ENCODE data around the gene PSMG4. TPM values are rescaled to one million over a fixed set of nuclear protein-coding genes. Genes with fewer than 3 reads are reported as not detected.

Gene PSMG4
- polyA plus RNA-seq, 3 donors: 20.6 to 37.3 (median 34.0) TPM

GRCh38 chr6:3266170-3266569 lies 7.4 kb downstream of the PSMG4 start:
- no peak overlapping the region for H3K27ac ChIP-seq (ENCODE audit: low read depth, low read length)
- WGBS, 3 donors: 52 to 59% (median 57%) methylated on average over 9 of the region's 9 CpGs

- WGBS, 3 donors: 60 to 90% (median 79%) methylated on average over 5 of the region's 5 CpGs
- H3K27ac ChIP-seq (ENCODE audit: low read depth, low read length): no peak overlapping the region
These were observed 8.4 kb downstream of the PSMG4 start for GRCh38 chr6:3267162-3267561.

- H3K27ac ChIP-seq (ENCODE audit: low read depth, low read length): no peak overlapping the region
- 75 to 84% (median 83%) methylated on average over 11 of the region's 11 CpGs for WGBS, 3 donors
These were observed 9.9 kb downstream of the PSMG4 start for GRCh38 chr6:3268680-3269079.

GRCh38 chr6:3269281-3269975 lies 10.7 kb downstream of the PSMG4 start:
- 79 to 84% (median 81%) methylated on average over 27 of the region's 27 CpGs for WGBS, 3 donors
- H3K27ac ChIP-seq (ENCODE audit: low read depth, low read length): no peak overlapping the region

- 68 to 81% (median 80%) methylated on average over 15 of the region's 15 CpGs for WGBS, 3 donors
- H3K27ac ChIP-seq (ENCODE audit: low read depth, low read length): no peak overlapping the region
These were observed 11.5 kb downstream of the PSMG4 start for GRCh38 chr6:3270258-3270657.

- no peak overlapping the region for H3K27ac ChIP-seq (ENCODE audit: low read depth, low read length)
- WGBS, 3 donors: 88 to 91% (median 90%) methylated on average over 12 to 13 of the region's 13 CpGs
These were observed 13.0 kb downstream of the PSMG4 start for GRCh38 chr6:3271756-3272155.

- H3K27ac ChIP-seq (ENCODE audit: low read depth, low read length): no peak overlapping the region
- 90 to 94% (median 93%) methylated on average over 27 to 32 of the region's 32 CpGs for WGBS, 3 donors
These were observed 14.3 kb downstream of the PSMG4 start for GRCh38 chr6:3272911-3273547.

GRCh38 chr6:3273707-3274521 lies 15.2 kb downstream of the PSMG4 start:
- 74 to 85% (median 81%) methylated on average over 9 of the region's 9 CpGs for WGBS, 3 donors
- no peak overlapping the region for H3K27ac ChIP-seq (ENCODE audit: low read depth, low read length)

- H3K27ac ChIP-seq (ENCODE audit: low read depth, low read length): no peak overlapping the region
- WGBS, 3 donors: 83 to 86% (median 85%) methylated on average over 20 of the region's 20 CpGs
These were observed 17.7 kb downstream of the PSMG4 start for GRCh38 chr6:3276174-3277167.

- H3K27ac ChIP-seq (ENCODE audit: low read depth, low read length): no peak overlapping the region
- whole genome bisulfite sequencing, 3 donors: 81 to 83% (median 82%) methylated on average over 12 of the region's 12 CpGs
These were observed 18.5 kb downstream of the PSMG4 start for GRCh38 chr6:3277251-3277650.

- WGBS, 3 donors: 72 to 82% (median 81%) methylated on average over 9 of the region's 9 CpGs
- H3K27ac ChIP-seq (ENCODE audit: low read depth, low read length): no peak overlapping the region
These were observed 19.2 kb downstream of the PSMG4 start for GRCh38 chr6:3277851-3278416.

- WGBS, 3 donors: 79 to 82% (median 80%) methylated on average over 4 of the region's 4 CpGs
- H3K27ac ChIP-seq (ENCODE audit: low read depth, low read length): no peak overlapping the region
These were observed 19.9 kb downstream of the PSMG4 start for GRCh38 chr6:3278691-3279090.

GRCh38 chr6:3280091-3280490 lies 21.3 kb downstream of the PSMG4 start:
- 70 to 84% (median 82%) methylated on average over 14 of the region's 14 CpGs for WGBS, 3 donors
- no peak overlapping the region for H3K27ac ChIP-seq (ENCODE audit: low read depth, low read length)

GRCh38 chr6:3280866-3281465 lies 22.2 kb downstream of the PSMG4 start:
- no peak overlapping the region for H3K27ac ChIP-seq (ENCODE audit: low read depth, low read length)
- 86 to 91% (median 87%) methylated on average over 14 of the region's 14 CpGs for whole genome bisulfite sequencing, 3 donors

GRCh38 chr6:3281631-3282475 lies 23.1 kb downstream of the PSMG4 start:
- WGBS, 3 donors: 40 to 59% (median 46%) methylated on average over 13 of the region's 13 CpGs

GRCh38 chr6:3282476-3283236 lies 23.9 kb downstream of the PSMG4 start:
- H3K27ac ChIP-seq (ENCODE audit: low read depth, low read length): peak overlapping the region; percentile 2
- WGBS, 3 donors: 86 to 91% (median 87%) methylated on average over 20 of the region's 20 CpGs

More at GRCh38 chr6:3281631-3282475, 23.1 kb downstream of the PSMG4 start:
- H3K27ac ChIP-seq (ENCODE audit: low read depth, low read length): peak overlapping the region; percentile 2

Data from adipose tissue (tissue), 3 donors.